HUES6 (cell line): ENCODE results near the gene RPAP3.

Source experiments
- H3K27ac ChIP-seq: 2 replicates; pipeline ENCODE4 v1.7.0; 2013; ENCODE audit warnings: low read depth, mild to moderate bottlenecking, low read length, inconsistent platforms
- H3K27me3 ChIP-seq: 2 replicates; pipeline ENCODE4 v1.6.1; 2013; ENCODE audit warnings: low read length; ENCODE audit not compliant: control insufficient read depth, insufficient read depth
- H3K36me3 ChIP-seq: 2 replicates; pipeline ENCODE4 v1.6.1; 2013; ENCODE audit warnings: low read length; ENCODE audit not compliant: control insufficient read depth, insufficient read depth
- H3K4me1 ChIP-seq: 2 replicates; pipeline ENCODE4 v1.6.1; 2013; ENCODE audit warnings: low read length; ENCODE audit not compliant: control insufficient read depth, insufficient read depth
- H3K4me3 ChIP-seq: 2 replicates; pipeline ENCODE4 v1.5.1; 2013; ENCODE audit warnings: low read depth, low read length
- H3K9ac ChIP-seq: one replicate; pipeline ENCODE4 v1.6.1; 2013; ENCODE audit warnings: mild to moderate bottlenecking, low read length
- H3K9me3 ChIP-seq: 2 replicates; pipeline ENCODE4 v1.6.1; 2013; ENCODE audit warnings: low read depth, low read length; ENCODE audit not compliant: control insufficient read depth, insufficient read depth

RPAP3 gene

GRCh38 chr12:47732504-47732903, 26.7 kb upstream of the RPAP3 start:
- peaks cover 18% of the 10 kb centered on the region for H3K4me1 ChIP-seq
- H3K27me3 ChIP-seq: no peaks in the 10 kb centered on the region; the same call in 1 of the 2 replicates
- H3K9ac ChIP-seq: no peak overlapping the region
- no peak overlapping the region for H3K27ac ChIP-seq
- no peak overlapping the region for H3K4me3 ChIP-seq
- H3K36me3 ChIP-seq: no peaks in the 10 kb centered on the region
- no peaks in the 10 kb centered on the region for H3K9me3 ChIP-seq

- H3K27ac ChIP-seq: no peak overlapping the region
- no peak overlapping the region for H3K9ac ChIP-seq
- no peaks in the 10 kb centered on the region for H3K36me3 ChIP-seq
- no peaks in the 10 kb centered on the region for H3K9me3 ChIP-seq
- H3K4me1 ChIP-seq: peaks cover 18% of the 10 kb centered on the region
- no peak overlapping the region for H3K4me3 ChIP-seq
- no peaks in the 10 kb centered on the region; the same call in 1 of the 2 replicates for H3K27me3 ChIP-seq
Measured at GRCh38 chr12:47731723-47732122, 25.9 kb upstream of the RPAP3 start.

- H3K9me3 ChIP-seq: no peaks in the 10 kb centered on the region
- no peak overlapping the region for H3K27ac ChIP-seq
- no peaks in the 10 kb centered on the region for H3K36me3 ChIP-seq
- no peak overlapping the region for H3K4me3 ChIP-seq
- H3K4me1 ChIP-seq: peaks cover 22% of the 10 kb centered on the region
- H3K27me3 ChIP-seq: no peaks in the 10 kb centered on the region; the same call in 1 of the 2 replicates
- no peak overlapping the region for H3K9ac ChIP-seq
Measured at GRCh38 chr12:47730341-47730744, 24.5 kb upstream of the RPAP3 start.

GRCh38 chr12:47729233-47729632, 23.4 kb upstream of the RPAP3 start:
- H3K4me3 ChIP-seq: no peak overlapping the region
- no peaks in the 10 kb centered on the region; the same call in 1 of the 2 replicates for H3K27me3 ChIP-seq
- H3K27ac ChIP-seq: no peak overlapping the region
- H3K4me1 ChIP-seq: peaks cover 11% of the 10 kb centered on the region
- H3K9ac ChIP-seq: no peak overlapping the region
- no peaks in the 10 kb centered on the region for H3K36me3 ChIP-seq
- H3K9me3 ChIP-seq: no peaks in the 10 kb centered on the region

GRCh38 chr12:47725893-47726292, 20.1 kb upstream of the RPAP3 start:
- H3K27ac ChIP-seq: no peak overlapping the region
- H3K4me1 ChIP-seq: peaks cover 9% of the 10 kb centered on the region; the same call in 1 of the 2 replicates

GRCh38 chr12:47725091-47725772, 19.4 kb upstream of the RPAP3 start, which contains the start of gene ENDOU:
ENDOU (minus strand) TSS chr12:47725490; CDS start chr12:47725413, 77 bp downstream.
- no peak within 1 kb of the TSS for H3K4me3 ChIP-seq
- H3K4me1 ChIP-seq: peaks cover 9% of the 10 kb centered on the region; the same call in 1 of the 2 replicates
- no peaks in the 10 kb centered on the region for H3K36me3 ChIP-seq
- H3K27me3 ChIP-seq: no peaks in the 10 kb centered on the region; the same call in 1 of the 2 replicates
- no peak within 1 kb of the TSS for H3K9ac ChIP-seq
- no peaks in the 10 kb centered on the region for H3K9me3 ChIP-seq
- H3K27ac ChIP-seq: no peak within 1 kb of the TSS

More at GRCh38 chr12:47725893-47726292, 20.1 kb upstream of the RPAP3 start:
- H3K9me3 ChIP-seq: no peaks in the 10 kb centered on the region
- no peaks in the 10 kb centered on the region; the same call in 1 of the 2 replicates for H3K27me3 ChIP-seq
- no peaks in the 10 kb centered on the region for H3K36me3 ChIP-seq
- H3K9ac ChIP-seq: no peak overlapping the region
- H3K4me3 ChIP-seq: no peak overlapping the region

- Histone ChIP-seq H3K27ac (no peak overlapping the region), H3K4me1 (peaks cover 15% of the 10 kb centered on the region; the same call in 1 of the 2 replicates), H3K4me3 (no peak overlapping the region), H3K27me3 (no peaks in the 10 kb centered on the region; the same call in 1 of the 2 replicates), H3K9me3 (no peaks in the 10 kb centered on the region), H3K9ac (no peak overlapping the region), H3K36me3 (no peaks in the 10 kb centered on the region)
Measured at GRCh38 chr12:47722941-47723631, 17.3 kb upstream of the RPAP3 start.

GRCh38 chr12:47722136-47722834, 16.5 kb upstream of the RPAP3 start:
- Histone ChIP-seq H3K4me1 (peaks cover 22% of the 10 kb centered on the region), H3K27me3 (peaks cover 1% of the 10 kb centered on the region; the same call in 1 of the 2 replicates), H3K36me3 (no peaks in the 10 kb centered on the region), H3K4me3 (no peak overlapping the region), H3K27ac (no peak overlapping the region), H3K9ac (no peak overlapping the region), H3K9me3 (no peaks in the 10 kb centered on the region)

- Histone ChIP-seq H3K9ac (no peak overlapping the region), H3K4me3 (no peak overlapping the region), H3K36me3 (no peaks in the 10 kb centered on the region), H3K27me3 (peaks cover 9% of the 10 kb centered on the region), H3K4me1 (peaks cover 25% of the 10 kb centered on the region), H3K27ac (no peak overlapping the region), H3K9me3 (no peaks in the 10 kb centered on the region)
Measured at GRCh38 chr12:47721431-47721973, 15.7 kb upstream of the RPAP3 start.

- Histone ChIP-seq H3K36me3 (no peaks in the 10 kb centered on the region), H3K27me3 (peaks cover 18% of the 10 kb centered on the region), H3K9me3 (no peaks in the 10 kb centered on the region), H3K9ac (no peak overlapping the region), H3K4me1 (peaks cover 19% of the 10 kb centered on the region), H3K27ac (no peak overlapping the region), H3K4me3 (no peak overlapping the region)
Measured at GRCh38 chr12:47718531-47718930, 12.7 kb upstream of the RPAP3 start.
